Neutrophil (primary cell): Measurements from ENCODE around the gene TEKTIP1.

Source experiments
- H3K27ac ChIP-seq: fragments of 200-600 bp; sonication (generic); 2 replicates; pipeline ENCODE4 v1.5.1; 2016; ENCODE audit warnings: mild to moderate bottlenecking, moderate library complexity
- H3K27me3 ChIP-seq: fragments of 200-600 bp; sonication (generic); 2 replicates; pipeline ENCODE4 v1.6.0; 2016; ENCODE audit warnings: mild to moderate bottlenecking
- H3K36me3 ChIP-seq: fragments of 200-600 bp; sonication (generic); 2 replicates; pipeline ENCODE4 v1.5.1; 2017
- H3K4me1 ChIP-seq, 2 experiments: fragments of 200-600 bp in 1 of 2; sonication (generic) in 1 of 2; 1 replicate in 1 of 2; 2 replicates in 1 of 2; pipeline versions ENCODE4 v1.5.1 to v1.6.1; 2013 to 2016; ENCODE audit warnings: low read depth in 1 of 2, low read length in 1 of 2, mild to moderate bottlenecking in 1 of 2, moderate library complexity in 1 of 2; ENCODE audit not compliant: control insufficient read depth in 1 of 2, insufficient read depth in 1 of 2
- H3K4me3 ChIP-seq, 2 experiments: fragments of 200-600 bp in 1 of 2; sonication (generic) in 1 of 2; 1 replicate in 1 of 2; 2 replicates in 1 of 2; pipeline ENCODE4 v1.5.1; 2013 to 2016; ENCODE audit warnings: low read depth in 1 of 2, low read length in 1 of 2, mild to moderate bottlenecking in 1 of 2, moderate library complexity in 1 of 2
- H3K9me3 ChIP-seq: fragments of 200-600 bp; sonication (generic); 2 replicates; pipeline ENCODE4 v1.5.1; 2016
- TF ChIP-seq, protein P1 (sequence below): fragments of 200-600 bp; sonication (generic); IDR thresholded peaks from 2 replicates; pipeline ENCODE4 v1.5.1; 2016; ENCODE audit warnings: antibody characterized with exemption

TEKTIP1 gene

DNA sequence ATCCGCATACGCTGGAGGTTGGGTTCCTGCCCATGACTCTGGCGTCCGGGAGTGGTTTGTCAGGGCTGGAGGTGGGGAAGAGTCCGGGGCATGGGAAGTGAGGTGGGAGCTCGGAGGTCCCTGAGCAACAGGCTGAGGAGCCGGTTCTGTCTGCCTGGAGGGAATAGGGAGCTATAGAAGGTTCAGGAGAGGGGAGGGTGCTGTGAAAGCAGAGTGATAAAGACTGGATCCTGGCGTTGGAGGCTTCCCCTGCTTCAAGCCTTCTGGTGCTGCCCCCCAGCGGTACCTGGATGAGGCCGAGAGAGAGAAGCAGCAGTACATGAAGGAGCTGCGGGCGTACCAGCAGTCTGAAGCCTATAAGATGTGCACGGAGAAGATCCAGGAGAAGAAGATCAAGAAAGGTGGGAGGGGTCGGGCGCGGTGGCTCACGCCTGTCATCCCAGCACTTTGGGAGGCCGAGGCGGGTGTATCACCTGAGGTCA lies 36.3 kb downstream of the TEKTIP1 start:
- Histone ChIP-seq H3K27me3 (no peaks in the 10 kb centered on the region), H3K9me3 (no peaks in the 10 kb centered on the region), H3K4me1 (peaks cover 22 to 28% of the 10 kb centered on the region in 2 experiments), H3K4me3 (no peak overlapping the region), H3K27ac (peak overlapping the region; percentile 3), H3K36me3 (peaks cover 5% of the 10 kb centered on the region)
- TF ChIP-seq, protein P1, sequence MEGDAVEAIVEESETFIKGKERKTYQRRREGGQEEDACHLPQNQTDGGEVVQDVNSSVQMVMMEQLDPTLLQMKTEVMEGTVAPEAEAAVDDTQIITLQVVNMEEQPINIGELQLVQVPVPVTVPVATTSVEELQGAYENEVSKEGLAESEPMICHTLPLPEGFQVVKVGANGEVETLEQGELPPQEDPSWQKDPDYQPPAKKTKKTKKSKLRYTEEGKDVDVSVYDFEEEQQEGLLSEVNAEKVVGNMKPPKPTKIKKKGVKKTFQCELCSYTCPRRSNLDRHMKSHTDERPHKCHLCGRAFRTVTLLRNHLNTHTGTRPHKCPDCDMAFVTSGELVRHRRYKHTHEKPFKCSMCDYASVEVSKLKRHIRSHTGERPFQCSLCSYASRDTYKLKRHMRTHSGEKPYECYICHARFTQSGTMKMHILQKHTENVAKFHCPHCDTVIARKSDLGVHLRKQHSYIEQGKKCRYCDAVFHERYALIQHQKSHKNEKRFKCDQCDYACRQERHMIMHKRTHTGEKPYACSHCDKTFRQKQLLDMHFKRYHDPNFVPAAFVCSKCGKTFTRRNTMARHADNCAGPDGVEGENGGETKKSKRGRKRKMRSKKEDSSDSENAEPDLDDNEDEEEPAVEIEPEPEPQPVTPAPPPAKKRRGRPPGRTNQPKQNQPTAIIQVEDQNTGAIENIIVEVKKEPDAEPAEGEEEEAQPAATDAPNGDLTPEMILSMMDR = no peak

DNA sequence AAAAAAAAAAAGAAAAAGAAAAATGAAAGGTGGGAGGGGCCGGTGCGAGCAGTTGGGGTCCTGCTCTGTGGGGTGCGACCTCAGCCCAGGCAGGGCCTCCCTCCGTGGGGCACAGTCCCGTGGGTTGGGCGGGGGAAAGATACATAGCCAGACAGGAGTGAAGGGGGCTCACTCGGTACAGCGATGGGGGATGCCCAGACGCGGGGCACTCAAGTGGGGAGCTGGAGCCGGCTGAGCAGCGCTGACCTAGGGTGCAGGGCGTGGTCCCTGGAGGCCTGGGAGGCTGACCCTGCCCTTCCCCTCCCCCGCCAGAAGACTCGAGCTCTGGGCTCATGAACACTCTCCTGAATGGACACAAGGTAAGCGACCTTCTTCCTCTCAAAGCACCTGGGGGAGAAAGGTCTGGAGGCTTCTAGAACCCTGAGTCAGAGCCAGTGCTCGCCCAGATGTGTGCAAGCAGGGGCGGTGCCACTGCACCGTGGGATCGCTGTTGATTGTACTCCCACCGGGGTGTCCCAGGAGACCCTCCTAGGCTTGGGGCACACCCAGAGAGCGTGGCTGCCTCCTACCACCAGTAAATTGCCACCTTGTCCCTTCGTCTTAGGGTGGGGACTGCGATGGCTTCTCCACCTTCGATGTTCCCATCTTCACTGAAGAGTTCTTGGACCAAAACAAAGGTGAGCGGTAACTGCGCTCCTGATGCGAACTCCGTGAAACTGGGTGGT lies 37.1 kb downstream of the TEKTIP1 start:
- Histone ChIP-seq H3K9me3 (no peaks in the 10 kb centered on the region), H3K4me3 (peak overlapping the region; percentile 39 to 56), H3K27me3 (no peaks in the 10 kb centered on the region), H3K27ac (no peak overlapping the region), H3K4me1 (peaks cover 22 to 28% of the 10 kb centered on the region in 2 experiments), H3K36me3 (peaks cover 5% of the 10 kb centered on the region)
- TF ChIP-seq, protein P1 = no peak

DNA sequence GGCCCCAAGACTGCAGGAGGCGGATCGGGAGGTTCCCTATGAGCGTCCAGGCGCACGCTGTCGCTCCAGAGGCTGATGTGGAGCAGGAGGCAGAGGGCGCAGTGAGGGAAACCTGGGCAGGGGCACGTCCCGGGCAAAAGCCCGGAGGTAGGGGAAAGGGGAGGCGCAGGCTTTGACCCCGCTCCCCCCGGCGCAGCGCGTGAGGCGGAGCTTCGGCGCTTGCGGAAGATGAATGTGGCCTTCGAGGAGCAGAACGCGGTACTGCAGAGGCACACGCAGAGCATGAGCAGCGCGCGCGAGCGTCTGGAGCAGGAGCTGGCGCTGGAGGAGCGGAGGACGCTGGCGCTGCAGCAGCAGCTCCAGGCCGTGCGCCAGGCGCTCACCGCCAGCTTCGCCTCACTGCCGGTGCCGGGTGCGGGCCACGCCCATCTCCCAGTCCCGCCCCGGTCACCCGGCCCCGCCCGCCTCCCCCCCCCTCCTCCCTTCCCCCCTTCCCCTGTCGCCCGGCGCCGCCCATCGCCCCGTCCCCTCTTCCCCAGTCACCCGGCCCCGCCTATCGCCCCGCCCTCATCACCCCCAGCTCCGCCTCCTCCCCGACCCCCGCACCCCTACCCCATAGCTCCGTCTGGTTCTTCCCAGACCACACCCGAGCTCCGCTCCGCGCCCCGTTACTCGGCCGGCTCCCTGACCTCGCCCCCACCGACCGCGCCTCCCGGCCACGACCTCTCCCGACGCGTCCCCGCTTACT lies 37.9 kb downstream of the TEKTIP1 start:
- peak overlapping the region; percentile 39 to 56 for H3K4me3 ChIP-seq
- TF ChIP-seq, protein P1 = no peak
- H3K27me3 ChIP-seq = no peaks in the 10 kb centered on the region
- peaks cover 21 to 25% of the 10 kb centered on the region in 2 experiments for H3K4me1 ChIP-seq
- H3K27ac ChIP-seq = no peak overlapping the region
- H3K36me3 ChIP-seq = peaks cover 5% of the 10 kb centered on the region
- no peaks in the 10 kb centered on the region for H3K9me3 ChIP-seq

DNA sequence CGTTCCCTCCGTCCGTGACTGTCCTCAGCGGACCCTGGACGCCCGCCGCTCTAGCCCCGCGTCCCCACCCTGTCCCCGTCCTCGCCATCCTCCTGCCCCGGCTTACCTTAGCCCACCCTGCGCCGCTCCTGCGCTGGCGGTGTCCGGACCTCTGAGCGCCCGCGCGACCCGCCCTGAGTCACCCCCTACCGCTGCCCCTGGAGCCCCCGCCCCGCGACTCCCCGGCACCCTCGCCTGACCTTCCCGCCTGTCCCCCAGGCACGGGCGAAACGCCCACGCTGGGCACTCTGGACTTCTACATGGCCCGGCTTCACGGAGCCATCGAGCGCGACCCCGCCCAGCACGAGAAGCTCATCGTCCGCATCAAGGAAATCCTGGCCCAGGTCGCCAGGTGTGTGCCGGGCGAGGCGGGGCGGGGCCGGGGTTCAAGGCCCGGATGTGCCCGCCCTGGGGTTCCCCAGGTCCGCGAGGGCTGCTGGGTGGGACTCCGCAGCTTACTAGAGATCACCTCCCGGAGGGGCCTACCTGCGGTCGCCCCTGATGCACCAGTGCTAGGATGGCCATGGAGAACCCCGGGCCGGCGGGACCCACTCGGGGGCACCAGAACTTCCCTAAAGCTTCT lies 38.9 kb downstream of the TEKTIP1 start:
- TF ChIP-seq, protein P1 = no peak
- H3K9me3 ChIP-seq = no peaks in the 10 kb centered on the region
- no peak overlapping the region for H3K27ac ChIP-seq
- H3K27me3 ChIP-seq = no peaks in the 10 kb centered on the region
- peaks cover 16 to 19% of the 10 kb centered on the region in 2 experiments for H3K4me1 ChIP-seq
- no peak overlapping the region for H3K4me3 ChIP-seq
- H3K36me3 ChIP-seq = peaks cover 5% of the 10 kb centered on the region

DNA sequence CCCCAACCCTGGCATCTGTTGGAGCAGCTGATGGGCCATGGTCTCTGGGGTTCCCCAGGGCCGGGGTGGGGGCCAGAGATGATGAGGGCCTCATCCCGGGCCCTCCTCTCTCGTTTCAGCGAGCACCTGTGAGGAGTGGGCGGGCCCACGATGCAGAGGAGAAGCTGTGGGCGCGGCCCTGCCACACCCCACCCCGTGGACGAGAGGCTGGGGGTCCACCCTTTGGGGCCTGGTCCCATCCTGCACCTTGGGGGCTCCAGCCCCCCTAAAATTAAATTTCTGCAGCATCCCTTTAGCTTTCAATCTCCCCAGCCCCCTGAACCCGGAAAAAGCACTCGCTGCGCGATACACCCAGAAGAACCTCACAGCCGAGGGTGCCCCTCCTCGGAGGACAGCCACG lies 39.4 kb downstream of the TEKTIP1 start:
- Histone ChIP-seq H3K27me3 (peaks cover 3% of the 10 kb centered on the region), H3K4me1 (peaks cover 13 to 14% of the 10 kb centered on the region in 2 experiments), H3K27ac (no peak overlapping the region), H3K4me3 (no peak overlapping the region), H3K9me3 (no peaks in the 10 kb centered on the region), H3K36me3 (peaks cover 5% of the 10 kb centered on the region)
- TF ChIP-seq, protein P1 = no peak
